Vagina (tissue), 2 donors: ENCODE results near the gene GPC5.
"Not testable (repeated sequence)": the region's sequence is repeated elsewhere in the genome, so short reads cannot be mapped to it uniquely, and the experiment has no call there.

Experiments used
- CTCF ChIP-seq, 3 experiments: fragments of 450-650 bp in 2 of 3; fragments of 200-600 bp in 1 of 3; sonication (generic) in 1 of 3; IDR thresholded peaks; one replicate each; pipeline ENCODE4 v1.5.1; 2017 to 2019; ENCODE audit warnings: antibody characterized with exemption in 3 of 3, mild to moderate bottlenecking in 2 of 3, moderate library complexity in 2 of 3
- POLR2A ChIP-seq, 2 donors: fragments of 450-650 bp; IDR thresholded peaks; one replicate each; pipeline ENCODE4 v1.6.1; 2017; ENCODE audit warnings: antibody characterized with exemption in 2 of 2, mild to moderate bottlenecking in 2 of 2, moderate library complexity in 2 of 2
- POLR2AphosphoS5 ChIP-seq, 2 donors: sonication (generic); formaldehyde crosslinking; IDR thresholded peaks; one replicate each; pipeline ENCODE4 v1.9.0; 2017; ENCODE audit warnings: antibody characterized with exemption in 2 of 2, mild to moderate bottlenecking in 2 of 2, low read depth in 1 of 2; ENCODE audit not compliant: insufficient read depth in 1 of 2

GRCh38 chr13:92539148-92539547, 1140.7 kb downstream of the GPC5 start:
- not testable (repeated sequence) for TF ChIP-seq CTCF (IDR thresholded peaks at IDR 0.05); POLR2A (IDR thresholded peaks at IDR 0.05); POLR2AphosphoS5 (IDR thresholded peaks at IDR 0.05; ENCODE audit: insufficient read depth in 1 of 2, low read depth in 1 of 2)
